AG10803 (cell line): ENCODE data around the gene MYRIP.
"Not testable (repeated sequence)": the region's sequence is repeated elsewhere in the genome, so short reads cannot be mapped to it uniquely, and the experiment has no call there.

ENCODE experiments used
- DNase-seq: peaks from one replicate; pipeline ENCODE4 v3.0.0; 2010; ENCODE audit warnings: low read depth
- H3K4me3 ChIP-seq: 2 replicates; pipeline ENCODE4 v1.5.1; 2011; ENCODE audit warnings: mild to moderate bottlenecking, low read length, control low read depth
- TF ChIP-seq, protein P1 (sequence below): conservative IDR thresholded peaks from 2 replicates; pipeline ENCODE4 v1.5.1; 2011; ENCODE audit warnings: mild to moderate bottlenecking, low read length, control low read depth, inconsistent platforms

Gene MYRIP

GRCh38 chr3:40022297-40022827 is 213.0 kb downstream of the MYRIP start:
- TF ChIP-seq, protein P1, sequence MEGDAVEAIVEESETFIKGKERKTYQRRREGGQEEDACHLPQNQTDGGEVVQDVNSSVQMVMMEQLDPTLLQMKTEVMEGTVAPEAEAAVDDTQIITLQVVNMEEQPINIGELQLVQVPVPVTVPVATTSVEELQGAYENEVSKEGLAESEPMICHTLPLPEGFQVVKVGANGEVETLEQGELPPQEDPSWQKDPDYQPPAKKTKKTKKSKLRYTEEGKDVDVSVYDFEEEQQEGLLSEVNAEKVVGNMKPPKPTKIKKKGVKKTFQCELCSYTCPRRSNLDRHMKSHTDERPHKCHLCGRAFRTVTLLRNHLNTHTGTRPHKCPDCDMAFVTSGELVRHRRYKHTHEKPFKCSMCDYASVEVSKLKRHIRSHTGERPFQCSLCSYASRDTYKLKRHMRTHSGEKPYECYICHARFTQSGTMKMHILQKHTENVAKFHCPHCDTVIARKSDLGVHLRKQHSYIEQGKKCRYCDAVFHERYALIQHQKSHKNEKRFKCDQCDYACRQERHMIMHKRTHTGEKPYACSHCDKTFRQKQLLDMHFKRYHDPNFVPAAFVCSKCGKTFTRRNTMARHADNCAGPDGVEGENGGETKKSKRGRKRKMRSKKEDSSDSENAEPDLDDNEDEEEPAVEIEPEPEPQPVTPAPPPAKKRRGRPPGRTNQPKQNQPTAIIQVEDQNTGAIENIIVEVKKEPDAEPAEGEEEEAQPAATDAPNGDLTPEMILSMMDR: no peak
- H3K4me3 ChIP-seq: no peak overlapping the region
- no peak for DNase-seq

GRCh38 chr3:40024526-40024925 is 215.1 kb downstream of the MYRIP start:
- H3K4me3 ChIP-seq: no peak overlapping the region
- DNase-seq: no peak
- TF ChIP-seq, protein P1: no peak

- not testable (repeated sequence) for DNase-seq, H3K4me3 ChIP-seq
Measured at GRCh38 chr3:40025892-40026291, 216.5 kb downstream of the MYRIP start.

DNA sequence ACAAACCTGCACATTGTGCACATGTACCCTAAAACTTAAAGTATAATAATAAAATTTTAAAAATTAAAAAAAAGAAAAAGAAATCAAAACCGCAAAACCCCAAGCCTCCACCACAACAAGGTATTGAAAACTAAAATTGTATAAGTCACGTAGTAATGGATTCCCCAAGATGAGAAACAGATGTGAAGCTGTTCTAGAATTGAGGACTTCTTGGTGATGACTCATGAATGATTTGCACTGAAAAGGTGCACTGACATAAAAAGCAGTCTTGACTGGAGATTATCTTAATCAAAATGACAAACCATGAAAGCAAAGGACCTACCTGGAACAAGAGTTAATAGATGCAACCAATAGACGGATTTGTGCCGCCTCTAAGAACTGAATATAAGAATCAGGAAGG is 225.8 kb downstream of the MYRIP start:
- DNase-seq: peak; percentile 84
- TF ChIP-seq, protein P1: no peak
- no peak overlapping the region for H3K4me3 ChIP-seq

- TF ChIP-seq, protein P1: no peak
- DNase-seq: no peak
- H3K4me3 ChIP-seq: no peak overlapping the region
Measured at GRCh38 chr3:40037582-40037981, 228.2 kb downstream of the MYRIP start.

GRCh38 chr3:40042752-40043443 is 233.5 kb downstream of the MYRIP start:
- no peak overlapping the region for H3K4me3 ChIP-seq
- TF ChIP-seq, protein P1: no peak
- peak; percentile 20 for DNase-seq

GRCh38 chr3:40043444-40043755 is 234.0 kb downstream of the MYRIP start:
- no peak overlapping the region for H3K4me3 ChIP-seq
- TF ChIP-seq, protein P1: no peak
- DNase-seq: peak; percentile 73
